Hepatocyte (in vitro differentiated cells): Measurements from ENCODE around the gene PDF.

Experiments
- CTCF ChIP-seq: fragments of 200-600 bp; sonication (generic); IDR thresholded peaks from 2 replicates; pipeline ENCODE4 v1.5.1; 2016; ENCODE audit warnings: antibody characterized with exemption, mild to moderate bottlenecking; ENCODE audit not compliant: poor library complexity
- EZH2 ChIP-seq: fragments of 200-600 bp; sonication (generic); IDR thresholded peaks from 2 replicates; pipeline ENCODE4 v1.6.1; 2016; ENCODE audit warnings: antibody characterized with exemption, mild to moderate bottlenecking, borderline replicate concordance

GRCh38 chr16:69364088-69364487, 33.7 kb upstream of the PDF start:
- TF ChIP-seq EZH2 (no peak), CTCF (no peak)
